EL (cell line): ENCODE measurements around the gene PDE3B.
"Not testable (repeated sequence)": the region's sequence is repeated elsewhere in the genome, so short reads cannot be mapped to it uniquely, and the experiment has no call there.

Source experiments
- DNase-seq: peaks from one replicate; pipeline ENCODE4 v3.0.0-alpha.2; 2016

PDE3B gene

DNA sequence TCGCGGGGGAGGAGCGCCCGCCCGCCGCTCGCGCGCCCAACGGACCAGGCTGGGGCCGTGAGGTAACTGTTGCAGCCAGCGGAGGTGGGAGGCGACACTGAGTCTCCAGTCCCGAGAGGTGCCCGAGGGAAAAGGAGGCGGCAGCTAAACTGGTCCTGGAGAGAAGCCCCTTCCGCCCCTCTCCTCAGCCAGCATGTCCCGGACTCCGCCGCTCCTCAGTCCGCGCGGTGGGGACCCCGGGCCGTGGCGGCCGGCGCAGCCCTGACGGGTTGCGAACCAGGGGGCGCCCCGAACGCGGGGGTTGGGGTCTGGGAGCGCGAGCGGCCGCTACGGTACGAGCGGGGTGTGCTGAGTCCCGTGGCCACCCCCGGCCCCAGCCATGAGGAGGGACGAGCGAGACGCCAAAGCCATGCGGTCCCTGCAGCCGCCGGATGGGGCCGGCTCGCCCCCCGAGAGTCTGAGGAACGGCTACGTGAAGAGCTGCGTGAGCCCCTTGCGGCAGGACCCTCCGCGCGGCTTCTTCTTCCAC is at the start of gene PDE3B:
Gene PDE3B, plus strand, starts transcription at position 108 of the 529 bp plus-strand sequence. Its CDS starts 272 bp downstream, at position 380.
- peak; percentile 41 for DNase-seq

- not testable (repeated sequence) for DNase-seq
Observed at GRCh38 chr11:14595261-14595660, 48.3 kb upstream of the PDE3B start.

DNA sequence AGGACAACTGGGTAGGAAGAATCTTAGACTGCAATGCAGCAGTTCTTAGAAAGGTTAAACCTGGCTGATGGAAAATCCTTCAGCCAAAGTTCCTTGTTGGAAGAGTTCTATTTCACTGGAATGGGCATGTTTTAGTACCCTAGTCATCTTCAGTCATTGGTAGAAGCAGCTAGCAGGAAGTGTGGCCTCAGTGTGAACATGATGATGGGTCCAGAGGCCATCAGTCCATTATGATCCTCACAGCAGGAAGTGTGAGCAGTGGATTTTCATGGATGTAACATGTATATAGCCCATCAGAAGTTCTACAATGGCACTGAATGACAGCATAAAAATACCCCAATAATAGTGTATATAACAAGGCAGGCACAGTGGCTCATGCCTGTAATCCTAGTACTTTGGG is 35.9 kb upstream of the PDE3B start:
- no peak for DNase-seq

- DNase-seq = no peak
Observed at GRCh38 chr11:14609902-14610301, 33.7 kb upstream of the PDE3B start.

- DNase-seq = no peak
Observed at GRCh38 chr11:14611939-14612338, 31.7 kb upstream of the PDE3B start.

GRCh38 chr11:14612694-14613093 is 30.9 kb upstream of the PDE3B start:
- DNase-seq = no peak

DNA sequence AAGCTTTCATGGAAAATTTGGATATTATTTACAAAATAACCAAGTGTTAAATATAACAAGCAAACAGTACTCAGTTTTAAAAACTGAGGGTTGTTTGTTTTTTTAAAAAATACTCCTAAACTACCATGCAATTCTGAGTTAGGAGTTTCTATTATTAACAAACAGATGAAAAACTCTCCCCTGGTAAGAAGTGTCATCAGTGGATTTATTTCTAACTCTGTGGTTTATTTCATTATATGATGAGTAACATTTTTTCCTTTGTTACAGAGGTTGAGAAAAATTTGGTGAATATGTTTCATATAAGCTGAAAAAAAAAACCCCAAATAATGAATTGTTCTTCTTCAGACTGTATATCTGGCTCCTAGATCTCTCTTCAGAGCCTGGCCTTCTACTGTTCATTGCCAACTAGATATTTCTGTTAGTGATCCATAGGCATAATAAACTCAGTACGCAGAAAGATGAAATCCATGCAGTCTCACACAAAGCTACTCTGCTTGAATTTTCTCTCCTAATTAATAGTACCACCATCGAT is 29.4 kb upstream of the PDE3B start:
- DNase-seq = no peak

DNA sequence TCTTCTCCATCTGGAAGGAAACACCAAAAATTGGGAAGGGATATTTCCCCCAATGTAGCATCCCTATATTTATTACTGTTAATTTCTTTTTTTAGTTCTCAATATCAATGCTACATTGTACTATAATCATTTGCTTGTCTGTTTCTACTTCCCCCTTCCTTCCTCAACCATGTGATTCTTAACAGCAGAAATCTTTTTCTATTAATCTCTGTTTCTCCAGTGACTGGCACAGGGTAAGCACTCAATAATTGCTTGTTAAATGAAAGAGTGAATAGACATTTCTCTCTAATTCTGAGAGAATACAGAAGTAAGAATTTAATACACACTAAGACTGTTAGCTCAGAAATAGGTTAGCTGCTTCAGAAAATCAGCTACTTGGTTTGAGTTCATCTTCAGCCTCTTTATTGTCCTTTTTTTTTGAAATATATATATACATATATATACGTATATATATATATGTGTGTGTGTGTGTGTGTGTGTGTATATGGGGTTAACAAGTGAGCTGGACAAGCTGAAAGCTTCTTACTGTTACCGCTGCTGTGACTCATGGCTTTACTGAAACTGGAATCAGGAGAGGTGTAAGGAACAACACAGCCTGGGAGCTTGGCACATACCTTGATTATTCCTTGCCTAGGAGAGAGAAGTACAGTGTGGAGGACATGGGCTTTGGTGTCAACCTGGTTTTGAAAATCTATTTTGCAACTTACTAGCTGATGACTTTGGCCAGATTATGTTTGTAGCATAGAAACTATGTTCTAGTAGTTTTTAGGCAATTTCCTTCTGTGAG is 26.2 kb upstream of the PDE3B start:
- DNase-seq = no peak

- DNase-seq = no peak
Observed at GRCh38 chr11:14618060-14618459, 25.5 kb upstream of the PDE3B start.

GRCh38 chr11:14619603-14620531 is 23.7 kb upstream of the PDE3B start:
- DNase-seq = no peak

DNA sequence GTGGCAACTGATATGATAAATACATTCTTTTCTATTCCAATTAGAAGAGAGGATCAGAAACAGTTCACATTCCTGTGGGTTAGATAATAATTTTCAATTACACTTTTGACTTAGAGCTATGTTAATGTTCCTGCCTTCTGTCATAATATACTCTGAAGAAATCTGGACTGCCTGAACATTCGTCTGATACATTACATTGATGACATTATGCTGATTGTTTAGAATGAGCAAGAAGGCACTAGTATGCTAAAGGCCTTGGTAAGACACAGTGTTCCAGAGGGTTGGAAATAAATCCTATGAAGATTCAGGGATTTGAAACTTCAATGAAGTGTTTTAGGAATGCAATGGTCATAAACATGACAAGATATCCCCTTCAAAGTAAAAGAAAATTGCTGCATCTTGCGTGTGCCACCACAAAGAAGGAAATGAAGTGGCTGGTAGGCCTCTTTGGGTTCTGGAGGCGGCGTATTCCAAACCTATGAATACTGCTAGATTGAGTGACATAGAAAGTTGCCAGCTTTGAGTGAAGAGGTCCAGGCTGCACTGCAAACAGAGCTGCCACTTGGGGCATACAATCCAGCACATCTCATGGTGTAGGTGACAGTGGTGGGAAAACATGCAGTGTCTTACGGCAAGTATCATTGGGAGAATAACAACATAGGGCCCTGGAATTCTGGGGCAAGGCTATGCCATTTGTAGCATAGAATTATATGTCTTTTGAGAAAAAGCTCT is 21.2 kb upstream of the PDE3B start:
- DNase-seq = no peak

GRCh38 chr11:14623036-14623435 is 20.6 kb upstream of the PDE3B start:
- DNase-seq = no peak

DNA sequence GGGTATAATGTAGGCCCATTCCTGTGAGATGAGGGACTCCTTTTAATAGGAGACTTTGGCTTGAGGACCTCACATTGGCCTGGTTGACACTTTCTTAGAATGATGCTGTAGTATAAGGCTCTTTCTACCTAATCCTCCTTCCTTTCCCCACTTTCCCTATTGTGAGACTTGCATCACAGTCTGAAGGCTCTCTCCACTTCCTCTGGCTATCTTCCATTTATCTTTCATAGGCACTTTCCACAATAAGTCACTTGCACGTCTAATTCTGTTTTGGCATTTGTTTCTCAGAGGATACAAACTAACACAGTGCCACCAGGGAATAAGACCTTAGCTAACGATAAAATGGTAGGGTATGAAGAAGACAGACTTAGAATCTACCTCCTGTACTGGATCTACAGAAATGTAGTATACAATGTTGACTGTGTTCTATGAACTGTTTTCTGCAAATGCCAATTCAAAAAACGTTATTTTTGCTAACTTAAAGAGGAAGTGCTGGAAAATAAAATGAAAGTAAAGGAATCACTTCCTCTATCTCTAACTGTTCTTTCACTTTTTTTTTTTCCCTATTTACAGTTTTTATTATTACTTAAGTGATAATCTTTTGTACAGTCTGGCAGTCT is 17.9 kb upstream of the PDE3B start:
- DNase-seq = no peak

DNA sequence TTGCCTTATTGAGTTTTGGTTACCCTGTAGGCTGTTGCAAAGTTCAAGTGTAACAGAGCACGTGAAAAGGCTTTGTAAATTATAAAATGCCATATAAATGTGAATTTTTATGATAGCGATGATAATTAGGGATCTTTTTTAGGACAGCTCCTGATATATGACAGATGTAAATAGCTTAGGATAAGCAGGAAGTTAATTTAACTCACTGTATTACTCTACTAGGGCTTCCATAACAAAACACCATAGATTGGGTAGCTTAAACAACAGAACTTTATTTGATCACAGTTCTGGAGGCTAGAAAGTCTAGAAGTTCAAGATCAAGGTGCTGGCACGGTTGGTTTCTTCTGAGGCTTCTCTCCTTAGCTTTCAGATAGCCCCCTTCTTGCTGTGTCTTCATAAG is 17.0 kb upstream of the PDE3B start:
- no peak for DNase-seq

GRCh38 chr11:14633506-14634224 is 9.9 kb upstream of the PDE3B start:
- DNase-seq = not testable (repeated sequence)

DNA sequence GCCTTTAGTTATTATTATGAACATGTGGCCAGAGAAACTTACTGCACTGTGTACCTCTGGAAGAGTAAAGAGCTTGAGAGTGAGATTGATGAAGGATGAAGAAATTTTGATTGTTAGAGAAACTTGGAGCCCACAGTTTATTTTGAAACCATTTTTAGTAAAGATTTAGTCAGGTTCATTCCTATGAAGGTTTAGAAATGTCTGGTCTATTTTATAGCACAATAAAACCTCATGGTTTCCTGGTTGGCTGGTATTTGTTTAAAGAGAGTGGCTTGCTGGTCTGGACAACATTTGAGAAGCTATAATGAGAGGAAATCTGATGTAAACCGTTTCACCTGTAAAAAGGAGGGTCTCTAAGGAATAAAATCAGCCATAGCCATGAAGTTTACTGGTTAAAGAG is 8.8 kb upstream of the PDE3B start:
- no peak for DNase-seq

DNA sequence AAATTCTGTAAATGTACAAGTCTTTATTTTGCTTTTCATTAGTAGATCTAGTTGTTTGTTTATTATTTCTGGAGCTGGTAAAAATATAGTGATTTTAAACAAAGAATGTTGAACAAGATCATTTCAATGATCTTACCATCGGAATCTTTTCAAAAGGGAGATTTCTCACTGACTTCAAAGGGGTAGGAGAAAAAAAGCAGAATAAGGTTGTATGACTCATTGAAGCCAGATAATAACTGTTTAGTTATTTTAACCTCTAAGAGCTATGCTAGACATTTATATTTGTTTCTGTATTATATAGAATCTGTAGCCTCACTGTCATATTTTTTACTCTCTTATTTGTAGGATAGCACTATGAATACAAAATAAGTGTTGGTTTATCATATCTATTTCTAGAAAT is 8.1 kb upstream of the PDE3B start:
- no peak for DNase-seq

DNA sequence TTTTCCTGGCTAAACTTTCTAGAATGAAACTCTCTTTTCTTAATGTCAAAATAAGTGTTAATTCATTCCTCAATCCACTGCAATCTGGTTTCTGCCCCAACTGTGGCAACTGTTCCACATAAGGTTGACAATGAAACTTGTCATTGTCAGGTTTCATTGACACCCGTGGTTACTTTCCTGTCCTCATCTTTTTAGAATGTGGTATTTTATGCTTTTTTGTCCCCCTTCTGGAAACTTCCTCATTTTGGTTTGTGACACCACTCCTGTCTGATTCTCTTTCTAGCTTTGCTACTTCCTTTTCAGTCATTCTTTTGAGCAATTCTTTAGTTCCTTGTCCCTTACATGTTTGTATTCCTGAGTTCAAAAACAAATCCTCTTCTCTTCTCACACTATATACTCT is 7.5 kb upstream of the PDE3B start:
- DNase-seq = no peak

DNA sequence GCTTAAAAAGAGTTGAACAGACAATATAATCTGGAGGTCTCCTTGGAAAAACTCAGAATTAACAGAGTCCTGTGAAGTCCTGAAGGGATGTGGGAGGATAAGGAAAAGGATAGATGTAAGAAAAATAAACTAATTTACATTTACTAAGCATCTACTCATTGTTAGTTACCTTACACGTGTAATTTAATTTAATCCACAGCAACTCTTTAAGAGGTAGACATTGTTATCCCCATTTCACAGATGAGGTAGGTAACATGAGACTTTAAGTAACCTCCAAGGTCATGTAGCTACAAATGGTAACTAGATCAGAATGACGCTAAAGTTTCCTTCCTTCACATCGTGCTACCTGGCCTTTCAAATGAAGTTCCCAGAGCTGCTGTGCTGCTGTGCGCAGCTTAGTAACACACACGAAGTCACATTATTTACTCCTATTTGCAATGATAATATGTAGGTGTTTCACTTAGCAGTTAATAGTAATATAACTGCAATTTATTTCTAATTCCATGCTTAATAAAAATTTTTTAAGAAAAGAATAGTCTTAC is 5.7 kb upstream of the PDE3B start:
- no peak for DNase-seq

- no peak for DNase-seq
Observed at GRCh38 chr11:14638561-14638960, 5.0 kb upstream of the PDE3B start.

GRCh38 chr11:14641801-14642200 is 1.8 kb upstream of the PDE3B start:
- DNase-seq = no peak
